ENCODE measurements around the gene BARX2.

DNA sequence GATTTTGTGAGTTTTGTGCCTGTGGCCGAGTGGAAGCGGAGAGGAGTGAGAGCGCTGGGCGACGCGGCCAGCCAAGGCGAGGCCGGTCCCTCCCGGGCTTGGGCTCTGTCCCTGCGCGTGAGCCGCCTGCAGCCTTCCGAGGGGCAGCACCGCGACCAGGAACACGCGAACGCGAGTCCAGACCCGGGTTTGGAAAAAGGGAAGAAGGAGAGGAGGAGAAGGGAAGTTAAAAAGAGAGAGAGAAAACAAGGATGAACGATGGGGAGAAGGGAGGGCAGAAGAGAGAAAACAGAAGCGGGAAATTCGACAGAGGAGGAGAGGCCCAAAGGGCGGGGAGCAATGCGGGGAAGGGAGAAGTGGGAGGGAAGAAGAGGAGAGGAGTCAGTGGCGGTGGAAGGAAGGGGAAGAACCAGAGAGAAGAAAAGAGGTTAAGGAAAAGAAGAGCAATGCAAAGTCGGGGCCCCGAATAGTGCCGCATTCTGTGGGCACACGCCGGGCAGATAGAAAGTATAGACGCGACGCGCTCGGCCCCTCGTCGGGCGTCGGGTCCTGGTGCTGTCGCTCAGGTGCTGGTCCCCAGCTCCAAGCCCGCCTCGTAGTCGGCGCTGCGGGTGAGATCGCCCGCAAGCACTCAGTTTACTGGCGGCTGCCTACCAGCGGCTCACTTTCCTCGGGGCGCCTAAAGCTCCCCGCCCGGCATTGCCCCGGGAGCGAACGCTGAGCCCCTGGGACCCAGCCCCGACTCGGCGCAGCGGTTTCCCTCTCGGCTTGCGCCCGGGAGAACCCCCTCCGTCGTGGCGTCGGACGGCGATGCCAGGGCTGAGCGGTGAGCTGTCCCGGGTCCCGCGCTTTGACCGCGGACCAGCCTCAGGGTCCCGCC is 2.8 kb upstream of the BARX2 start:
- TF ChIP-seq POLR2A (IDR thresholded peaks at IDR 0.05; ENCODE audit: low read length) (no peak), GATA1 (IDR thresholded peaks at IDR 0.05; ENCODE audit: low read depth, low read length) (no peak)
